Inflammatory macrophage (primary cell): ENCODE measurements around the gene TTLL3.

Experiments used
- DNase-seq, 2 donors: peaks; one replicate each; pipeline ENCODE4 v3.0.0-alpha.2; 2020 to 2022

TTLL3 gene

DNA sequence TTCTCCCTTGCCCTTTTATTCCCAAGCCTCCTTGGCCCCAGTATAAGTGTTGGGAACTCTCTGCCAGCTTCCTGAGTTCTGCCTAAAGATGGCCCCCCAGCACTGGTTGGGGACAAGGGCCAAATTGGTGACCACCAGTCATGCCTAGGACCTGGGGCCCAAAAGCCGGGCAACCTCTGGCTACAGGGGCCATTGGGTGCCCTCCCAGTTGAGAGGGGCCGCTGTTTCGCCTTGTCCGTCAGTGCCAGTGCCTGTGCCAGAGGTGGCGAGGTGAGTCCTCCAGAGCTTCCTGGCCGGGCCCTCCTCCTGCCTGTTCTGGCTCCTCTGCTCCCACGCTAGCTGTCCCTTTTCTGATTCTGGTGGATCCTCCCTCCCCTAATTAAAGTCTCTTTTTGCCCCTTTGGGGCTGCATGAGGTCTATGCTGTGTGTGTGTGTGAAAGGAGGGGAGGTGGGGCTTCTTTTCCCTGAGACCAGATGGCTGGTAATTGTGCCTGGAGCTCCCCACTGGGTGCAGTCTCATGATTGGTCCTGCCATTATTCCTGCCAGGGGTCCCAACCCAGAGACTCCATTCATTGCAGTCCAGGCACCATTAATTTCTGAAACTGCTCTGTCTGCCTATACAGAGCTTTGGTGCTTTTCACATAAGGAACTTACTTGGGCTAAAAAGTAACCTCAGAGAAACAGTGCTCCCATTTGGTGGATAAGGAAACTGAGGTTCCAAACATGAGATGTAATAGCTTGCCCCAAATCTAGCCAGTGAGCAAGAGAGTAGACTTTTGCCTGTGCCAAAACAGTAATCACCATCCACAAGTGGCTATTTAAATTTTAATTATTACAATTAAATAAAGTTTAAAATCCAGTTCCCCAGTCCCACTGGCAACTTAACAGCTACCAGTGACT is 3.1 kb upstream of the TTLL3 start:
- no peak for DNase-seq

- DNase-seq: no peak
These were observed 2.1 kb upstream of the TTLL3 start for GRCh38 chr3:9807981-9808344.

GRCh38 chr3:9808345-9809037 is 1.6 kb upstream of the TTLL3 start:
- DNase-seq: peak; percentile 14 to 32

GRCh38 chr3:9809239-9809614 is 835 bp upstream of the TTLL3 start:
- DNase-seq: peak in 1 of 2 donors; percentile 14

- DNase-seq: no peak
These were observed 340 bp downstream of the TTLL3 start for GRCh38 chr3:9810433-9810770.

DNA sequence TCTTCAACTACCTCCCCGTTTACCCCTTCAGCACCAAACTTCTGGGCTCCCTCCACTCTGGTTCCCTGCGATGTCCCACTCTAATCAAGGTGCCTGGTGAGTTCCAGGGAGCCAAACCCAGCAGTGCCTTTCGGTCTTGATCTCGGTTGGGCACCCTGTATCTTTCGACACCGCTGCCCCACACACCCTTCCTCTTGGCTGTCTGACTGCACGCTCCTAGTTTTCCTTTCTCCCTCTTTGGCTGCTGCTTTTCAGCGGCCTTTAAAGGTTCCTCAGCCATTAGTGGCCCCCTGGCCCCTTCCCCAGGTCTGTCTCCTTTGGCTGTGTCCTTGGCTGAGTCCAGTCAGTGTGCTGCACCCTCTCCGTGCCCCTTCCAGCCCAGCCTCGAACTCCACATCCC is 784 bp downstream of the TTLL3 start:
- DNase-seq: no peak

- DNase-seq: no peak
These were observed 2.9 kb downstream of the TTLL3 start for GRCh38 chr3:9812870-9813483.

DNA sequence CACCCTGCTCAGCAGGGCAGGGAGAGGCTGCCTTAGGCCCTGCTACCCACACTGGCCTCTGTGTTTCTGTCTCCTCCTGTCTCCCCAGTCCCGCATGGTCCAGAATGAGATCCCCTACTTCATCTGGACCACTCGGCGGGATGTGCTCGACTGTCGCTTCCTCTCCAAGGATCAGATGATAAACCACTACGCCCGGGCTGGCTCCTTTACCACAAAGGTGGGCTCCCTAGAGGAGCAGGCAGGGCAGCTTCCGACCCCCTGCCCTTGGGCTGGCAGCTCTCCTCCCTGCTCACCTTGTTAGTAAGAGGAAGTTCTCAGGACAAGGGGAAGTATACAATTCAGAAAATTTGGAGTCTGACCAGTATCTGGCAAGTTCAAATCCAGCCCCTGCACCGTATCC is 5.9 kb downstream of the TTLL3 start:
- DNase-seq: no peak

DNA sequence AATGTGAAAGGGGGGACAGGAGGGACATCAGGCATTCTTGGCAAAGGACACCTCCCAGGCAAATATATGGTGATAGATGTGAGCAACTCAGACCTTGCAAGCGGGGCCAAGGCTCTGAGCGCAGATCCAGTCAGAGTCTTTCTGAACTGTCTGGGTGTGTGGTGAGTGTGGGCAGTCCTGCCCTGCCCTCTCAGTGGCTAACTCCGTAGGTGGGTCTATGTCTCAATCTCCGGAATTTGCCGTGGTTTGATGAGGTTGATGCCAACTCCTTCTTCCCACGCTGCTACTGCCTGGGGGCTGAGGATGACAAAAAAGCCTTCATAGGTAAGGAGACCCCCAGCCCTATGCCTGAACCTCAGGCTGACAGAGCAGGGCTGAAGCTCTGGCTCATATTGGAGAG is 7.4 kb downstream of the TTLL3 start:
- peak in 1 of 2 donors; percentile 57 for DNase-seq

GRCh38 chr3:9818666-9819335 is 8.7 kb downstream of the TTLL3 start:
- no peak for DNase-seq

DNA sequence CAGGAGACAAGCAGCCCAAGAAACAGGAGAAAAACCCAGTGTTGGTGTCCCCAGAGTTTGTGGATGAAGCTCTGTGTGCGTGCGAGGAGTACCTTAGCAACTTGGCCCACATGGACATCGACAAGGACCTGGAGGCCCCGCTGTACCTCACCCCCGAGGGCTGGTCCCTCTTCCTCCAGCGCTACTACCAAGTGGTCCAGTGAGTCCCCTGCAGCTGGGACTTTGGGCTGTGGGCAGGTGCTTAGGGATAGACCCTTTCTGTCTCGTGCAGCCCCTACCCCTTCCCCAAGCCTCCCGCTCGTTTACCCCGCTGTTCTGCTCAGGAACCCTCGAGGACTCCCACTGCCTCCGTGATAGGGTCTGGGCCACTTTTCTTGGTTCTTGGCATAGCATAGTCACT is 10.5 kb downstream of the TTLL3 start:
- no peak for DNase-seq

- no peak for DNase-seq
These were observed 10.9 kb downstream of the TTLL3 start for GRCh38 chr3:9820946-9821345.

GRCh38 chr3:9825451-9826040 is 15.5 kb downstream of the TTLL3 start:
- no peak for DNase-seq

DNA sequence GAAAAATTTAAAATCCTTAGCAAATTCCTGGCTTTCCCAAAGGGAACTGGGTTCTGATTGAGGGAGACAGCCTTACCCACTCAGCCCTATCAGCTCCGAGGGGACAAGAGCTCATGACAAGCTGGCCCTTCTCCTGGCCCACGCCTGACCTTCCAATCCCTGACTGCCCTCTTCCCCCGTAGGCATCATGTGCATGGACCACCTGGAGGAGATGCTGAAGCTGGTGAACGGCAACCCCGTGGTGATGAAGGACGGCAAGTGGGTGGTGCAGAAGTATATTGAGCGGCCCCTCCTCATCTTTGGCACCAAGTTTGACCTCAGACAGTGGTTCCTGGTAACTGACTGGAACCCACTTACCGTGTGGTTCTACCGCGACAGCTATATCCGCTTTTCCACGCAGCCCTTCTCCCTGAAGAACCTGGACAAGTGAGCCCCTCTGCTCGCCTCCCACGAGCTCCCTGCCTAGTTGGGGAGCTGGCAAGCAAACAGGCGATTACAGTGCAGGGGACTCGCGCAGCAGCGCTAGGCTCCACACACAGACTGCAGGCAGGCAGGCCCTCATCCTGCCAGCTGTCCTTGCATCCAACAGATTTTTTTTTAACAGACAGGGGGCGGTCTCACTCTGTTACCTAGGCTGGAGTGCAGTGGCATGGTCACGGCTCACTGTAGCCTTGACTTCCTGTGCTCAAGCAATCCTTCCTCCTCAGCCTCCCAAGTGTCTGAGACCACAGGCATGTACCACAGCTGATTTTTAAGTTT is 16.9 kb downstream of the TTLL3 start:
- no peak for DNase-seq

DNA sequence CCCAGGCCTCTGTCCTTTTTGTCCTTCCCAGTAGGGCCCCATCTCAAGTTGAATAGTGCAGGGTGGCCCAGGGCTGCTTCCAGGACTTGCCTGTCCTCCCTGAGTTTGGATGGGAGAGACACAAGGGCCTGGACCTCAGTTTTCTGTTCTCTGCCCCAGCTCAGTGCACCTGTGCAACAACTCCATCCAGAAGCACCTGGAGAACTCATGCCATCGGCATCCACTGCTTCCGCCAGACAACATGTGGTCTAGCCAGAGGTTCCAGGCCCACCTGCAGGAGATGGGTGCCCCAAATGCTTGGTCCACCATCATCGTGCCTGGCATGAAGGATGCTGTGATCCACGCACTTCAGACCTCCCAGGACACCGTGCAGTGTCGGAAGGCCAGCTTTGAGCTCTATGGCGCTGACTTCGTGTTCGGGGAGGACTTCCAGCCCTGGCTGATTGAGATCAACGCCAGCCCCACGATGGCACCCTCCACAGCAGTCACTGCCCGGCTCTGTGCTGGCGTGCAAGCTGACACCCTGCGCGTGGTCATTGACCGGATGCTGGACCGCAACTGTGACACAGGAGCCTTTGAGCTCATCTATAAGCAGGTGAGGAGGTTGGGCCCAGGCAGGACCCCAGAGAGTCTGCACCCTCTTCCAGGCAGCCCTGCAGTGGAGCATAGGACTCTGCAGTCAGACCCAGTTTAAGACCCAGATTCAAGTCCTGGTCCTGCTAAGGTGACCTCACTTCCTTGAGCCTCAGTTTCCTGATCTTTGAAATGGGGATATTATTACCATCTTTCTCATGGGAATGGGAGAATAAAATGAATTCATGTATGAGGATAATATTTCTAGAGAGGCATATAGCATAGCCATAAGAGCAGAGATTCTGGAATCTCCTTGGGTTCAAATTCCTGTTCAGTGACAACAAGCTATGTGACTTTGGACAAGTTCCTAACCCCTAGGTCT is 19.0 kb downstream of the TTLL3 start:
- no peak for DNase-seq

DNA sequence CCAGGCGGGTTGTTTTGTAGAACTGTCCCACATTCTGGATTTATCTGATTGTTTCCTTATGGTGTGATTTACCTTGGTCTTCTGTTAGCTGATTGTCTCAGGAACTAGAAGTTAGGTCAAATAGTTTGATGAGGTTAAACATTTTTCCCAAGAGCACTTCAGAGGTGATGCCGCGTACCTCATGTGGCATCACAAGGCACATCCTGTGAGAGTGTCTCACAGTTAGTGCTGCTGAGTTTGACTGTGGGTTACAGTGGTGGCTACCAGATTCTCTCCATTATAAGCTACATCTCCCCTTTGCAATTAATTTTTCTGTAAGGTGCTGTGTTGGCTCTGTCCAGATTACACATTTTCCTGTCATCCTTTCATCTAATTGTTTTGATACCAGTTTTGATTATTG is 21.2 kb downstream of the TTLL3 start:
- DNase-seq: no peak

- DNase-seq: no peak
These were observed 23.0 kb downstream of the TTLL3 start for GRCh38 chr3:9833078-9833477.

GRCh38 chr3:9834520-9835380 is 24.7 kb downstream of the TTLL3 start:
- DNase-seq: no peak

- peak; percentile 26 to 29 for DNase-seq
These were observed 27.9 kb downstream of the TTLL3 start for GRCh38 chr3:9837701-9838582.
